Naive thymus-derived CD4-positive, alpha-beta T cell (primary cell): ENCODE measurements around the gene PLA1A. TPM values are rescaled to one million over a fixed set of nuclear protein-coding genes. Genes with fewer than 3 reads are reported as not detected.
"Not testable (repeated sequence)": the region's sequence is repeated elsewhere in the genome, so short reads cannot be mapped to it uniquely, and the experiment has no call there.

Experiments used
- ATAC-seq: fragments of 150-1000 bp; cut with Tn5 transposase; 2 replicates; pipeline ENCODE4 v1.10.0; 2021; ENCODE audit warnings: mild to moderate bottlenecking, moderate library complexity
- CTCF ChIA-PET: fragments of 350-600 bp; sonication (Branson Sonifier 250); formaldehyde crosslinking; loops from one replicate; lab custom pipeline; 2021; ENCODE audit warnings: antibody characterized with exemption; lab: Charles Lee
- POLR2A ChIA-PET: fragments of 350-600 bp; sonication (Branson Sonifier 250); formaldehyde crosslinking; loops from one replicate; lab custom pipeline; 2021; ENCODE audit warnings: antibody characterized with exemption, inconsistent platforms; lab: Charles Lee
- DNase-seq, 9 donors: peaks; one replicate each; pipeline versions ENCODE4 v3.0.0 to v3.0.0-alpha.2; 2020 to 2022; ENCODE audit warnings: mixed read lengths in 1 of 9
- H3K27ac ChIP-seq: one replicate; pipeline ENCODE4 v1.7.0; 2013; ENCODE audit warnings: mild to moderate bottlenecking, low read depth, low read length, moderate library complexity
- H3K27me3 ChIP-seq, 2 donors: one replicate each; pipeline ENCODE4 v1.7.0; 2013; ENCODE audit warnings: low read length in 2 of 2, mild to moderate bottlenecking in 2 of 2, moderate library complexity in 2 of 2; ENCODE audit not compliant: control insufficient read depth in 2 of 2, insufficient read depth in 2 of 2
- H3K36me3 ChIP-seq, 3 experiments: 1 replicate in 2 of 3; 2 replicates in 1 of 3; pipeline ENCODE4 v1.7.0; 2013; ENCODE audit warnings: low read length in 3 of 3, mild to moderate bottlenecking in 3 of 3, moderate library complexity in 1 of 3; ENCODE audit not compliant: insufficient read depth in 3 of 3, control insufficient read depth in 2 of 3
- H3K4me1 ChIP-seq, 2 donors: one replicate each; pipeline ENCODE4 v1.7.0; 2013; ENCODE audit warnings: low read length in 2 of 2, mild to moderate bottlenecking in 2 of 2, moderate library complexity in 1 of 2; ENCODE audit not compliant: control insufficient read depth in 2 of 2, insufficient read depth in 2 of 2
- H3K4me3 ChIP-seq: 2 replicates; pipeline ENCODE4 v1.7.0; 2013; ENCODE audit warnings: mild to moderate bottlenecking, low read length
- H3K9me3 ChIP-seq, 3 experiments: 1 replicate in 2 of 3; 2 replicates in 1 of 3; pipeline ENCODE4 v1.7.0; 2013; ENCODE audit warnings: low read length in 3 of 3; ENCODE audit not compliant: control insufficient read depth in 2 of 3
- H3K27ac Mint-ChIP-seq, 9 donors: one replicate each; pipeline ENCODE4 v1.8.0; 2020 to 2022; ENCODE audit warnings: mixed read lengths in 9 of 9, mild to moderate bottlenecking in 8 of 9, moderate library complexity in 5 of 9, inconsistent platforms in 2 of 9
- H3K27me3 Mint-ChIP-seq, 5 donors: one replicate each; pipeline ENCODE4 v1.8.0; 2021 to 2022; ENCODE audit warnings: mixed read lengths in 5 of 5, mild to moderate bottlenecking in 1 of 5
- H3K36me3 Mint-ChIP-seq, 5 donors: one replicate each; pipeline ENCODE4 v1.8.0; 2020 to 2022; ENCODE audit warnings: mixed read lengths in 5 of 5, mild to moderate bottlenecking in 3 of 5, inconsistent platforms in 1 of 5
- H3K4me1 Mint-ChIP-seq, 7 donors: one replicate each; pipeline ENCODE4 v1.8.0; 2020 to 2022; ENCODE audit warnings: mixed read lengths in 7 of 7, mild to moderate bottlenecking in 3 of 7, inconsistent platforms in 1 of 7
- H3K4me3 Mint-ChIP-seq, 10 donors: one replicate each; pipeline ENCODE4 v1.8.0; 2020 to 2022; ENCODE audit warnings: mild to moderate bottlenecking in 10 of 10, mixed read lengths in 10 of 10, moderate library complexity in 6 of 10, inconsistent platforms in 2 of 10
- H3K9me3 Mint-ChIP-seq, 11 donors: one replicate each; pipeline ENCODE4 v1.8.0; 2020 to 2022; ENCODE audit warnings: mixed read lengths in 11 of 11, mild to moderate bottlenecking in 4 of 11, inconsistent platforms in 1 of 11, moderate library complexity in 1 of 11
- intact Hi-C, 2 donors: fragments of 100-400 bp; cut with micrococcal nuclease; formaldehyde crosslinking; loops; one replicate each; pipeline ENCODE4 v1.15.1; 2023
- polyA plus RNA-seq, 2 donors: library from polyadenylated mRNA; unstranded; fragments of 300-500 nt; fragmentation: Illumina TruSeq; gene quantifications; one replicate each; pipeline ENCODE4 v1.2.3, GENCODE V29; 2021
- total RNA-seq, 6 experiments: library from RNA in 5 of 6; stranded (reverse) in 5 of 6; gene quantifications; 1 replicate in 5 of 6; 2 replicates in 1 of 6; pipeline ENCODE4 v1.2.3 and lab custom pipeline; 2021 to 2026

Gene PLA1A
- under 1 TPM in 1 of 5 experiments, not detected in 4; 0.73 TPM for total RNA-seq
- polyA plus RNA-seq = not detected
- total RNA-seq (lab: John Stamatoyannopoulos, UW) = not detected

- CTCF ChIA-PET = no interaction called here
- Mint-ChIP-seq H3K27ac (no peak within 1 kb of the TSS), H3K4me1 (peaks cover 0 to 33% (median 1%) of the 10 kb centered on the region in 7 donors), H3K27me3 (peaks cover 0 to 6% (median 3%) of the 10 kb centered on the region in 5 donors), H3K4me3 (no peak within 1 kb of the TSS), H3K9me3 (peaks cover 0 to 2% (median 0%) of the 10 kb centered on the region in 11 donors), H3K36me3 (no peaks in the 10 kb centered on the region)
- DNase-seq (no peak), ATAC-seq (no peak)
- Histone ChIP-seq H3K9me3 (no peaks in the 10 kb centered on the region), H3K27me3 (no peaks in the 10 kb centered on the region), H3K4me3 (no peak within 1 kb of the TSS), H3K4me1 (no peaks in the 10 kb centered on the region), H3K27ac (no peak within 1 kb of the TSS), H3K36me3 (no peaks in the 10 kb centered on the region)
- intact Hi-C loops = no loop called here
- POLR2A ChIA-PET = no interaction called here
These were observed at the start of gene PLA1A for GRCh38 chr3:119597548-119598288. Gene PLA1A, plus strand, starts transcription at chr3:119597885. Its CDS starts 29 bp downstream, at chr3:119597914.

- no peak overlapping the region for H3K27ac Mint-ChIP-seq
- no peak for DNase-seq
- no peak for ATAC-seq
- H3K36me3 Mint-ChIP-seq = peaks cover 0 to 21% (median 0%) of the 10 kb centered on the region in 5 donors
- intact Hi-C loops = no loop called here
- no peaks in the 10 kb centered on the region for H3K36me3 ChIP-seq
- POLR2A ChIA-PET = no interaction called here
- H3K4me1 ChIP-seq = no peaks in the 10 kb centered on the region
- H3K27me3 ChIP-seq = no peaks in the 10 kb centered on the region
- H3K4me1 Mint-ChIP-seq = peaks cover 0 to 10% (median 0%) of the 10 kb centered on the region in 7 donors
- H3K4me3 Mint-ChIP-seq = no peak overlapping the region
- peaks cover 0 to 2% (median 0%) of the 10 kb centered on the region in 5 donors for H3K27me3 Mint-ChIP-seq
- H3K27ac ChIP-seq = no peak overlapping the region
- CTCF ChIA-PET = no interaction called here
- H3K9me3 ChIP-seq = no peaks in the 10 kb centered on the region
- no peaks in the 10 kb centered on the region for H3K9me3 Mint-ChIP-seq
- H3K4me3 ChIP-seq = no peak overlapping the region
These were observed 49.3 kb upstream of the PLA1A start for GRCh38 chr3:119548341-119548740.

GRCh38 chr3:119550192-119550910 is 47.3 kb upstream of the PLA1A start:
- DNase-seq (no peak), ATAC-seq (no peak)
- Mint-ChIP-seq H3K27me3 (no peaks in the 10 kb centered on the region), H3K4me1 (peaks cover 0 to 26% (median 0%) of the 10 kb centered on the region in 7 donors), H3K36me3 (peaks cover 0 to 16% (median 0%) of the 10 kb centered on the region in 5 donors), H3K4me3 (no peak overlapping the region), H3K27ac (no peak overlapping the region), H3K9me3 (no peaks in the 10 kb centered on the region)
- intact Hi-C loops = no loop called here
- no peaks in the 10 kb centered on the region for H3K27me3 ChIP-seq
- ChIA-PET CTCF (no interaction called here), POLR2A (no interaction called here)
- H3K4me1 ChIP-seq = no peaks in the 10 kb centered on the region
- H3K9me3 ChIP-seq = no peaks in the 10 kb centered on the region
- no peak overlapping the region for H3K4me3 ChIP-seq
- H3K27ac ChIP-seq = no peak overlapping the region
- no peaks in the 10 kb centered on the region for H3K36me3 ChIP-seq

- Histone ChIP-seq H3K36me3 (no peaks in the 10 kb centered on the region), H3K4me1 (no peaks in the 10 kb centered on the region), H3K4me3 (no peak overlapping the region), H3K27me3 (no peaks in the 10 kb centered on the region), H3K27ac (no peak overlapping the region), H3K9me3 (no peaks in the 10 kb centered on the region)
- Mint-ChIP-seq H3K27me3 (peaks cover 0 to 5% (median 0%) of the 10 kb centered on the region in 5 donors), H3K27ac (no peak overlapping the region), H3K9me3 (no peaks in the 10 kb centered on the region), H3K36me3 (peaks cover 0 to 25% (median 0%) of the 10 kb centered on the region in 5 donors), H3K4me3 (no peak overlapping the region), H3K4me1 (peaks cover 0 to 39% (median 0%) of the 10 kb centered on the region in 7 donors)
- ATAC-seq (no peak), DNase-seq (no peak)
- POLR2A ChIA-PET = no interaction called here
- CTCF ChIA-PET = no interaction called here
- intact Hi-C loops = no loop called here
These were observed 46.1 kb upstream of the PLA1A start for GRCh38 chr3:119551598-119551997.

- DNase-seq, ATAC-seq, H3K4me1 ChIP-seq, POLR2A ChIA-PET, H3K4me3 ChIP-seq, H3K9me3 Mint-ChIP-seq, H3K4me3 Mint-ChIP-seq, H3K27ac ChIP-seq, H3K27me3 ChIP-seq, H3K27me3 Mint-ChIP-seq, H3K9me3 ChIP-seq, H3K27ac Mint-ChIP-seq, intact Hi-C loops, H3K36me3 ChIP-seq, CTCF ChIA-PET: not testable (repeated sequence)
- Mint-ChIP-seq H3K36me3 (peaks cover 0 to 31% (median 0%) of the 10 kb centered on the region in 5 donors), H3K4me1 (peaks cover 0 to 52% (median 0%) of the 10 kb centered on the region in 7 donors)
These were observed 44.8 kb upstream of the PLA1A start for GRCh38 chr3:119552928-119553327.

GRCh38 chr3:119553823-119554415 is 43.8 kb upstream of the PLA1A start:
- Mint-ChIP-seq H3K9me3 (no peaks in the 10 kb centered on the region), H3K4me1 (peaks cover 0 to 56% (median 0%) of the 10 kb centered on the region in 7 donors), H3K4me3 (no peak overlapping the region), H3K36me3 (peaks cover 0 to 34% (median 0%) of the 10 kb centered on the region in 5 donors), H3K27ac (no peak overlapping the region), H3K27me3 (peaks cover 0 to 5% (median 0%) of the 10 kb centered on the region in 5 donors)
- H3K36me3 ChIP-seq = no peaks in the 10 kb centered on the region
- H3K4me3 ChIP-seq = no peak overlapping the region
- POLR2A ChIA-PET = no interaction called here
- no peak for ATAC-seq
- CTCF ChIA-PET = no interaction called here
- H3K27ac ChIP-seq = no peak overlapping the region
- H3K4me1 ChIP-seq = no peaks in the 10 kb centered on the region
- DNase-seq = no peak
- intact Hi-C loops = no loop called here
- no peaks in the 10 kb centered on the region for H3K9me3 ChIP-seq
- H3K27me3 ChIP-seq = no peaks in the 10 kb centered on the region
